ENCODE measurements around the gene C9orf85. TPM values are rescaled to one million over a fixed set of nuclear protein-coding genes. Genes with fewer than 3 reads are reported as not detected.

Gene C9orf85
- total and polyA plus RNA-seq, 8 donors = 2.2 to 68.3 (median 8.4) TPM

- H3K9me3 ChIP-seq = peaks cover 0 to 24% (median 14%) of the 10 kb centered on the region in 4 donors
- no peak for DNase-seq
- no peak overlapping the region for H3K4me3 ChIP-seq
- 29 to 56% (median 47%) methylated on average over 2 of the region's 2 CpGs for WGBS, 5 donors
- H3K27ac ChIP-seq = no peak overlapping the region
- intact Hi-C loops (cut with DNase I; ENCODE audit: low total_unique reads) = no loop called here
- TF ChIP-seq POLR2AphosphoS5 (IDR thresholded peaks at IDR 0.05) = no peak
- TF ChIP-seq CTCF (IDR thresholded peaks at IDR 0.05) = no peak
- no peak for TF ChIP-seq EP300 (IDR thresholded peaks at IDR 0.05)
- no peak for TF ChIP-seq POLR2A (IDR thresholded peaks at IDR 0.05)
- H3K4me1 ChIP-seq = peaks cover 0 to 10% (median 3%) of the 10 kb centered on the region in 4 donors
- H3K36me3 ChIP-seq = peaks cover 0 to 11% (median 3%) of the 10 kb centered on the region in 4 donors
- no peaks in the 10 kb centered on the region for H3K27me3 ChIP-seq
These were observed 26.0 kb upstream of the C9orf85 start for GRCh38 chr9:71885467-71885866.

GRCh38 chr9:71886015-71886414 is 25.4 kb upstream of the C9orf85 start:
- TF ChIP-seq EP300 (IDR thresholded peaks at IDR 0.05) (no peak), POLR2A (IDR thresholded peaks at IDR 0.05) (no peak), CTCF (IDR thresholded peaks at IDR 0.05) (no peak), POLR2AphosphoS5 (IDR thresholded peaks at IDR 0.05) (no peak)
- H3K27me3 ChIP-seq = no peaks in the 10 kb centered on the region
- no peak overlapping the region for H3K4me3 ChIP-seq
- no peak overlapping the region for H3K27ac ChIP-seq
- peaks cover 0 to 23% (median 14%) of the 10 kb centered on the region in 4 donors for H3K9me3 ChIP-seq
- peaks cover 0 to 10% (median 3%) of the 10 kb centered on the region in 4 donors for H3K4me1 ChIP-seq
- intact Hi-C loops (cut with DNase I; ENCODE audit: low total_unique reads) = no loop called here
- peaks cover 0 to 11% (median 3%) of the 10 kb centered on the region in 4 donors for H3K36me3 ChIP-seq
- 90 to 92% (median 91%) methylated on average over 1 of the region's 1 CpG for WGBS, 5 donors
- DNase-seq = no peak

- WGBS, 5 donors = 92 to 97% (median 97%) methylated on average over 10 of the region's 10 CpGs
- Histone ChIP-seq H3K9me3 (peaks cover 0 to 21% (median 14%) of the 10 kb centered on the region in 4 donors), H3K4me1 (peaks cover 0 to 10% (median 3%) of the 10 kb centered on the region in 4 donors), H3K27me3 (no peaks in the 10 kb centered on the region), H3K36me3 (peaks cover 0 to 11% (median 3%) of the 10 kb centered on the region in 4 donors), H3K27ac (no peak overlapping the region), H3K4me3 (no peak overlapping the region)
- TF ChIP-seq POLR2A (IDR thresholded peaks at IDR 0.05) = no peak
- TF ChIP-seq CTCF (IDR thresholded peaks at IDR 0.05) = no peak
- no peak for TF ChIP-seq EP300 (IDR thresholded peaks at IDR 0.05)
- no peak for TF ChIP-seq POLR2AphosphoS5 (IDR thresholded peaks at IDR 0.05)
- no peak for DNase-seq
- intact Hi-C loops (cut with DNase I; ENCODE audit: low total_unique reads) = no loop called here
These were observed 24.9 kb upstream of the C9orf85 start for GRCh38 chr9:71886541-71886940.

- DNase-seq = no peak
- Histone ChIP-seq H3K36me3 (peaks cover 0 to 5% (median under 1%) of the 10 kb centered on the region in 4 donors), H3K4me1 (peaks cover 0 to 10% (median 3%) of the 10 kb centered on the region in 4 donors), H3K27me3 (no peaks in the 10 kb centered on the region), H3K4me3 (no peak overlapping the region), H3K9me3 (peaks cover 0 to 17% (median 10%) of the 10 kb centered on the region in 4 donors), H3K27ac (no peak overlapping the region)
- intact Hi-C loops (cut with DNase I; ENCODE audit: low total_unique reads) = no loop called here
- 65 to 88% (median 71%) methylated on average over 1 of the region's 1 CpG for WGBS, 5 donors
- TF ChIP-seq POLR2AphosphoS5 (IDR thresholded peaks at IDR 0.05) (no peak), POLR2A (IDR thresholded peaks at IDR 0.05) (no peak), CTCF (IDR thresholded peaks at IDR 0.05) (no peak), EP300 (IDR thresholded peaks at IDR 0.05) (no peak)
These were observed 24.1 kb upstream of the C9orf85 start for GRCh38 chr9:71887362-71887761.

Measured in stomach (tissue), 9 donors.